Left lung (tissue), 10 donors: ENCODE results near the gene HJURP. TPM values are rescaled to one million over a fixed set of nuclear protein-coding genes. Genes with fewer than 3 reads are reported as not detected.

Source experiments
- ATAC-seq: fragments of 200-7000 bp; cut with Tn5 transposase; one replicate; pipeline ENCODE4 v1.9.1; 2020; ENCODE audit warnings: moderate library complexity
- DNase-seq, 4 donors: peaks; one replicate each; pipeline ENCODE4 v3.0.0-alpha.2; 2013 to 2020
- H3K27ac ChIP-seq, 2 donors: fragments of 200-600 bp; sonication (generic) in 1 of 2; one replicate each; pipeline versions ENCODE4 v1.5.0 to v1.8.0; 2020 to 2021
- H3K27me3 ChIP-seq, 2 donors: fragments of 200-600 bp; sonication (generic) in 1 of 2; one replicate each; pipeline versions ENCODE4 v1.5.0 to v1.8.0; 2020 to 2021
- H3K36me3 ChIP-seq, 2 donors: fragments of 200-600 bp; sonication (generic) in 1 of 2; one replicate each; pipeline versions ENCODE4 v1.5.0 to v1.8.0; 2020 to 2021
- H3K4me1 ChIP-seq, 2 donors: fragments of 200-600 bp; one replicate each; pipeline ENCODE4 v1.8.0; 2021
- H3K4me3 ChIP-seq, 2 donors: fragments of 200-600 bp; sonication (generic) in 1 of 2; one replicate each; pipeline versions ENCODE4 v1.5.0 to v1.8.0; 2020 to 2021; ENCODE audit warnings: mild to moderate bottlenecking in 1 of 2
- H3K9me3 ChIP-seq, 2 donors: fragments of 200-600 bp; sonication (generic) in 1 of 2; one replicate each; pipeline versions ENCODE4 v1.5.0 to v1.8.0; 2020 to 2021
- CTCF ChIP-seq, 2 donors: fragments of 200-600 bp; sonication (generic) in 1 of 2; IDR thresholded peaks; one replicate each; pipeline versions ENCODE4 v1.5.0 to v1.8.0; 2021; ENCODE audit warnings: antibody characterized with exemption in 2 of 2
- intact Hi-C, 2 donors: fragments of 100-400 bp; cut with DNase I; formaldehyde crosslinking; loops; one replicate each; pipeline versions ENCODE4 v1.11.2 to v1.14.2; 2022
- polyA plus RNA-seq, 6 donors: library from polyadenylated mRNA; unstranded; fragments of 120-200 nt; gene quantifications; one replicate each; pipeline ENCODE4 v1.2.1, GENCODE V29; 2013; ENCODE audit not compliant: insufficient read length in 6 of 6
- total RNA-seq, 2 donors: library from RNA; stranded (reverse); fragmentation: NEBNext Ultra II Directional; extraction: Animal tissue kit (Norgen Biotek cat#: 25700); gene quantifications; one replicate each; pipeline ENCODE4 v1.2.1, GENCODE V29; 2021
- donor health status: DM: no; HTN: yes; CAD: no.
- donor health status: DM: no; HTN: no; CAD: no.

HJURP gene
- total and polyA plus RNA-seq, 8 donors, result 1.8 to 38.8 (median 19.2) TPM

GRCh38 chr2:233822781-233823730 lies 31.3 kb downstream of the HJURP start:
- H3K4me3 ChIP-seq, result no peak overlapping the region
- H3K9me3 ChIP-seq, result no peaks in the 10 kb centered on the region
- TF ChIP-seq CTCF (IDR thresholded peaks at IDR 0.05), result no peak
- ATAC-seq, result no peak
- H3K36me3 ChIP-seq, result no peaks in the 10 kb centered on the region
- H3K4me1 ChIP-seq, result no peaks in the 10 kb centered on the region
- DNase-seq, result no peak
- intact Hi-C loops, result no loop called here
- H3K27ac ChIP-seq, result no peak overlapping the region
- no peaks in the 10 kb centered on the region for H3K27me3 ChIP-seq

- no peak for DNase-seq
These were observed 32.1 kb downstream of the HJURP start for GRCh38 chr2:233822101-233822771.

GRCh38 chr2:233821709-233822100 lies 32.6 kb downstream of the HJURP start:
- DNase-seq, result no peak
- TF ChIP-seq CTCF (IDR thresholded peaks at IDR 0.05), result no peak
- no peaks in the 10 kb centered on the region for H3K27me3 ChIP-seq
- no peaks in the 10 kb centered on the region for H3K9me3 ChIP-seq
- H3K4me1 ChIP-seq, result no peaks in the 10 kb centered on the region
- intact Hi-C loops, result no loop called here
- H3K4me3 ChIP-seq, result no peak overlapping the region
- no peak for ATAC-seq
- H3K27ac ChIP-seq, result no peak overlapping the region
- no peaks in the 10 kb centered on the region for H3K36me3 ChIP-seq

More at GRCh38 chr2:233822101-233822771, 32.1 kb downstream of the HJURP start:
- no peak for ATAC-seq
- Histone ChIP-seq H3K36me3 (no peaks in the 10 kb centered on the region), H3K4me3 (no peak overlapping the region), H3K4me1 (no peaks in the 10 kb centered on the region), H3K27ac (no peak overlapping the region), H3K27me3 (no peaks in the 10 kb centered on the region), H3K9me3 (no peaks in the 10 kb centered on the region)
- intact Hi-C loops, result no loop called here
- no peak for TF ChIP-seq CTCF (IDR thresholded peaks at IDR 0.05)

GRCh38 chr2:233821196-233821595 lies 33.1 kb downstream of the HJURP start:
- DNase-seq (no peak), ATAC-seq (no peak)
- Histone ChIP-seq H3K27ac (no peak overlapping the region), H3K36me3 (no peaks in the 10 kb centered on the region), H3K4me3 (no peak overlapping the region), H3K9me3 (no peaks in the 10 kb centered on the region), H3K27me3 (no peaks in the 10 kb centered on the region), H3K4me1 (no peaks in the 10 kb centered on the region)
- intact Hi-C loops, result no loop called here
- no peak for TF ChIP-seq CTCF (IDR thresholded peaks at IDR 0.05)

- intact Hi-C loops, result no loop called here
- H3K4me1 ChIP-seq, result no peaks in the 10 kb centered on the region
- no peak for TF ChIP-seq CTCF (IDR thresholded peaks at IDR 0.05)
These were observed 33.6 kb downstream of the HJURP start for GRCh38 chr2:233820774-233821105.

More at GRCh38 chr2:233820774-233821105, 33.6 kb downstream of the HJURP start:
- Histone ChIP-seq H3K27me3 (no peaks in the 10 kb centered on the region), H3K4me3 (no peak overlapping the region), H3K27ac (no peak overlapping the region), H3K9me3 (peaks cover 0 to 4% of the 10 kb centered on the region in 2 donors), H3K36me3 (no peaks in the 10 kb centered on the region)
- ATAC-seq, result no peak
- DNase-seq, result no peak
